A549 (cell line): ENCODE data around the gene BBX. TPM values are rescaled to one million over a fixed set of nuclear protein-coding genes. Genes with fewer than 3 reads are reported as not detected.

Source experiments
- ATAC-seq, 2 experiments: fragments of 200-7000 bp in 1 of 2; fragments of >200 bp in 1 of 2; cut with Nextera tagmentation in 1 of 2; cut with Tn5 transposase in 1 of 2; 3 replicates each; pipeline versions ENCODE4 v1.8.0 to v1.9.1; 2018 to 2020; ENCODE audit warnings: mild to moderate bottlenecking in 1 of 2, moderate library complexity in 1 of 2
- CTCF ChIA-PET: fragments of 300-600 bp; sonication (Branson Sonifier 250); formaldehyde crosslinking; extraction: SDS; loops from one replicate; lab custom pipeline; 2021; ENCODE audit warnings: antibody characterized with exemption, inconsistent platforms; lab: Yijun Ruan, JAX
- POLR2A ChIA-PET: fragments of 350-600 bp; formaldehyde crosslinking; extraction: SDS; loops from one replicate; lab custom pipeline; 2021; ENCODE audit warnings: antibody characterized with exemption, inconsistent platforms; lab: Yijun Ruan, JAX
- DNase-seq, 2 experiments: peaks; one replicate each; pipeline versions ENCODE4 v3.0.0 to v3.0.0-alpha.2; 2011 to 2016; ENCODE audit warnings: low read depth in 1 of 2, low spot score in 1 of 2
- FAIRE-seq: peaks from 2 replicates; lab custom pipeline; 2011; peaks lifted over from hg19 to GRCh38; lab: Jason Lieb, UNC
- H3K27ac ChIP-seq, 2 experiments: fragments of >200 bp; sonication (Bioruptor Twin); formaldehyde crosslinking; 3 replicates each; pipeline ENCODE4 v1.5.1; 2016 to 2017
- H3K4me1 ChIP-seq: fragments of >200 bp; sonication (Bioruptor Twin); formaldehyde crosslinking; 3 replicates; pipeline ENCODE4 v1.6.1; 2016
- H3K4me2 ChIP-seq: fragments of >200 bp; sonication (Bioruptor Twin); formaldehyde crosslinking; 3 replicates; pipeline ENCODE4 v1.6.1; 2016
- H3K4me3 ChIP-seq: fragments of >200 bp; sonication (Bioruptor Twin); formaldehyde crosslinking; 3 replicates; pipeline ENCODE4 v1.5.1; 2016
- H3K9me3 ChIP-seq: fragments of >200 bp; sonication (Bioruptor Twin); formaldehyde crosslinking; 3 replicates; pipeline ENCODE4 v1.6.1; 2016
- CHD2 ChIP-seq: fragments of 150-350 bp; IDR thresholded peaks from 2 replicates; pipeline ENCODE4 v1.6.1; 2014; ENCODE audit warnings: low read length; ENCODE audit not compliant: partially characterized antibody
- EHMT2 ChIP-seq: fragments of 200-600 bp; sonication (generic); IDR thresholded peaks from 2 replicates; pipeline ENCODE4 v1.6.1; 2016; ENCODE audit warnings: antibody characterized with exemption, low read depth, mild to moderate bottlenecking, moderate library complexity
- ESRRA ChIP-seq: fragments of 150-350 bp; IDR thresholded peaks from 2 replicates; pipeline ENCODE4 v1.6.1; 2014; ENCODE audit warnings: mild to moderate bottlenecking, low read length, borderline replicate concordance
- HEYL ChIP-seq: fragments of 250-450 bp; sonication (Bioruptor Pico); IDR thresholded peaks from 2 replicates; pipeline ENCODE4 v1.8.0; 2021; ENCODE audit warnings: mild to moderate bottlenecking, moderate library complexity
- HOXA7 ChIP-seq: fragments of 250-450 bp; sonication (Bioruptor Pico); IDR thresholded peaks from 2 replicates; pipeline ENCODE4 v1.5.0; 2020; ENCODE audit warnings: mild to moderate bottlenecking, moderate library complexity
- JUN ChIP-seq, 2 experiments: fragments of >200 bp; sonication (Bioruptor Twin); formaldehyde crosslinking; IDR thresholded peaks; 2 replicates in 1 of 2; 3 replicates in 1 of 2; pipeline ENCODE4 v1.6.1; 2016 to 2017
- MAFK ChIP-seq: fragments of 450-650 bp; IDR thresholded peaks from 2 replicates; pipeline ENCODE4 v1.6.1; 2014; ENCODE audit not compliant: partially characterized antibody
- NFE2L2 ChIP-seq: fragments of 150-350 bp; conservative IDR thresholded peaks from 2 replicates; pipeline ENCODE4 v1.6.1; 2014; ENCODE audit warnings: low read length
- NR3C1 ChIP-seq: fragments of >200 bp; sonication (Bioruptor Twin); formaldehyde crosslinking; IDR thresholded peaks from 3 replicates; pipeline ENCODE4 v1.6.1; 2017
- PHF8 ChIP-seq: fragments of 200-600 bp; sonication (generic); IDR thresholded peaks from 2 replicates; pipeline ENCODE4 v1.6.1; 2016; ENCODE audit warnings: low read depth, mild to moderate bottlenecking, antibody characterized with exemption, moderate library complexity, borderline replicate concordance
- RAD21 ChIP-seq, 2 experiments: fragments of >200 bp in 1 of 2; sonication (Bioruptor Twin) in 1 of 2; formaldehyde crosslinking in 1 of 2; IDR thresholded peaks in 1 of 2; conservative IDR thresholded peaks in 1 of 2; 2 replicates in 1 of 2; 3 replicates in 1 of 2; pipeline ENCODE4 v1.6.1; 2012 to 2018; ENCODE audit warnings: inconsistent platforms in 1 of 2
- RARB ChIP-seq: fragments of 250-450 bp; sonication (Bioruptor Pico); IDR thresholded peaks from 2 replicates; pipeline ENCODE4 v1.8.0; 2021; ENCODE audit warnings: mild to moderate bottlenecking, moderate library complexity
- SREBF2 ChIP-seq: fragments of 450-650 bp; IDR thresholded peaks from 2 replicates; pipeline ENCODE4 v1.6.1; 2014; ENCODE audit warnings: mild to moderate bottlenecking, moderate library complexity
- TFCP2L1 ChIP-seq: fragments of 250-450 bp; sonication (Bioruptor Pico); IDR thresholded peaks from 2 replicates; pipeline ENCODE4 v1.5.0; 2021; ENCODE audit warnings: mild to moderate bottlenecking
- ZC3H11A ChIP-seq: fragments of 450-650 bp; IDR thresholded peaks from 2 replicates; pipeline ENCODE4 v1.6.1; 2014; ENCODE audit warnings: antibody characterized with exemption, mild to moderate bottlenecking
- ZFP36 ChIP-seq: fragments of 450-650 bp; IDR thresholded peaks from 2 replicates; pipeline ENCODE4 v1.6.1; 2014; ENCODE audit warnings: borderline replicate concordance; ENCODE audit not compliant: partially characterized antibody
- WGBS: methylation state at CpG from one replicate; pipeline ENCODE4 v1.1.6; 2017; ENCODE audit errors: missing lambda C conversion rate; 5-methylcytosine and 5-hydroxymethylcytosine counted together
- polyA plus RNA-seq, 4 experiments: library from polyadenylated mRNA; depleted of rRNA in 3 of 4; stranded (reverse); fragments of >200 nt; fragmentation: RNase III in 1 of 4; extraction: RNeasy Plus Mini Kit Qiagen cat#74134 plus additional on column Dnase treatment in 1 of 4; gene quantifications; 2 replicates in 3 of 4; 3 replicates in 1 of 4; pipeline ENCODE4 v1.2.3, GENCODE V29; 2011 to 2017
- TF ChIP-seq, protein P1 (sequence below): IDR thresholded peaks from 2 replicates; pipeline ENCODE4 v1.6.1; 2012
- TF ChIP-seq, protein P2 (sequence below): fragments of 150-350 bp; IDR thresholded peaks from 2 replicates; pipeline ENCODE4 v1.6.1; 2014; ENCODE audit warnings: low read depth, mild to moderate bottlenecking, low read length
- TF ChIP-seq, protein P3 (sequence below): fragments of >200 bp; sonication (Bioruptor Twin); formaldehyde crosslinking; IDR thresholded peaks from 3 replicates; pipeline ENCODE4 v1.6.1; 2016
- TF ChIP-seq, protein P4 (sequence below): fragments of 200-600 bp; sonication (generic); IDR thresholded peaks from 2 replicates; pipeline ENCODE4 v1.6.1; 2016; ENCODE audit warnings: antibody characterized with exemption, mild to moderate bottlenecking, moderate library complexity
- TF ChIP-seq, protein P5 (sequence below): fragments of >200 bp; sonication (Bioruptor Twin); formaldehyde crosslinking; IDR thresholded peaks from 2 replicates; pipeline ENCODE4 v1.6.1; 2016

BBX gene
- polyA plus RNA-seq, 2 of the 4 experiments (the other 2 are of a cell fraction) = 16.7 to 62.8 TPM

DNA sequence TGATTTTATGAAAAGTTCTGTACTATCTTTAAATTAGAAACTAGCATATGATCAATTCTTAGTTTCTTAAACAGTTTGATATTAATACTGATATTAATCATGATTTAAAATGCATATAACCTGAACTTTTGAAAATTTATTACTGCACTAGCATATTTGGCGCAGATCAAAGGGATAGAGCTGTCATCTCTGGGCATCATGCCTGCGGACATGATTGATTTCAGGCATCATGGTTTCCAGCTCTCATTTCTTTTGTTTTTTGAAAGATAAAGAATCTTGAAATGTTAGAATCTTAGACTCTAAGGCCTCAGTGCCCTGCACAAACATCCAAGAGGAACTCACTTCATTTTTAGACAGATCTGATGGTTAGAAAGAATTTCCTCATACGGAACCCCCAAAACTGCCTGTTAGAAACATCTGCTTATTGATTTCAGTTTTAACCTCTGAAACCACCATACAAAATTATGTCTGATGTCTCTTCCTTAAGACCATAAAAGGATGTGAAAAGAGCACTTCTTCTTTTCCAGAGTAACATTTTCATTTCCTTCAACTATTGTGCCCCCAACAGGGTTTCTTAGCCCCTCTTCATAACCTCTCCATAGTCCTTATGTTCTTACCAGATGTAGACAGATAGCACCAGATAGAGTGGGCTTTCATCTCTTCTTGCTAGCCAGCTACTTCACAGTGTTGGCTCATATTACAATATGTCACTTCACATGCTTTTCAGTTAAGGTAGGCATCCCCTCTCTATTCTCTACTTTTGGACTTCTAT, 110.8 kb downstream of the BBX start (continued):
- TF ChIP-seq EHMT2 (no peak), TFCP2L1 (CRISPR knock-in tag) (no peak), CHD2 (no peak), HOXA7 (CRISPR knock-in tag) (no peak), ZC3H11A (no peak)

DNA sequence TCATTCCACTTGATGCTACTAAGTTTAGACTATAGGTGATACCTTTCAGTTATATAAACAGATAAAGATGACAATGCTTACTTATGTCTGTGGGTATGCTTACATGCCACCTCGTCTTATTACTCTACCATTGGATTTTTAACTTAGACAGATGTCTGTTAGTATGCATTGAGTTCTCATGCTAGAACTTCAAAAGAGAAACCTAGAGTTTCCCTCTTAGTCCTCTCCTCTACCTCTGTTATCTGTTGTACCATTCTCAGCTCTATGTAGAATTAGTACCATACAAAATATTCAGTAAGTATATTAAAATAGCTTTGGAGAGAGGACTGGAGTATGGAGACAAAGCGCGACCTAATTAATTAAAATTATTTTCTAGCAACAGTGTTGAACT, 111.3 kb downstream of the BBX start:
- H3K9me3 ChIP-seq = no peaks in the 10 kb centered on the region
- FAIRE-seq (no peak), ATAC-seq (no peak)
- CTCF ChIA-PET = no interaction called here
- no peaks in the 10 kb centered on the region for H3K4me1 ChIP-seq
- H3K27ac ChIP-seq = no peak overlapping the region
- 93% methylated on average over 3 of the region's 3 CpGs for WGBS
- H3K4me3 ChIP-seq = no peak overlapping the region
- no peak overlapping the region for H3K4me2 ChIP-seq
- TF ChIP-seq NR3C1 (no peak), PHF8 (no peak), ESRRA (no peak), SREBF2 (no peak), RAD21 (conservative IDR thresholded peaks at IDR 0.05 in 1 of 2, IDR thresholded peaks at IDR 0.05 in 1 of 2) (no peak), NFE2L2 (no peak), MAFK (no peak), RARB (CRISPR knock-in tag) (no peak), ZFP36 (no peak), JUN (IDR thresholded peaks at IDR 0.05) (no peak), HEYL (no peak)
- TF ChIP-seq, protein P1, sequence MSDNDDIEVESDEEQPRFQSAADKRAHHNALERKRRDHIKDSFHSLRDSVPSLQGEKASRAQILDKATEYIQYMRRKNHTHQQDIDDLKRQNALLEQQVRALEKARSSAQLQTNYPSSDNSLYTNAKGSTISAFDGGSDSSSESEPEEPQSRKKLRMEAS = no peak
- TF ChIP-seq, protein P2, sequence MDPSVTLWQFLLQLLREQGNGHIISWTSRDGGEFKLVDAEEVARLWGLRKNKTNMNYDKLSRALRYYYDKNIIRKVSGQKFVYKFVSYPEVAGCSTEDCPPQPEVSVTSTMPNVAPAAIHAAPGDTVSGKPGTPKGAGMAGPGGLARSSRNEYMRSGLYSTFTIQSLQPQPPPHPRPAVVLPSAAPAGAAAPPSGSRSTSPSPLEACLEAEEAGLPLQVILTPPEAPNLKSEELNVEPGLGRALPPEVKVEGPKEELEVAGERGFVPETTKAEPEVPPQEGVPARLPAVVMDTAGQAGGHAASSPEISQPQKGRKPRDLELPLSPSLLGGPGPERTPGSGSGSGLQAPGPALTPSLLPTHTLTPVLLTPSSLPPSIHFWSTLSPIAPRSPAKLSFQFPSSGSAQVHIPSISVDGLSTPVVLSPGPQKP = no peak
- TF ChIP-seq, protein P3, sequence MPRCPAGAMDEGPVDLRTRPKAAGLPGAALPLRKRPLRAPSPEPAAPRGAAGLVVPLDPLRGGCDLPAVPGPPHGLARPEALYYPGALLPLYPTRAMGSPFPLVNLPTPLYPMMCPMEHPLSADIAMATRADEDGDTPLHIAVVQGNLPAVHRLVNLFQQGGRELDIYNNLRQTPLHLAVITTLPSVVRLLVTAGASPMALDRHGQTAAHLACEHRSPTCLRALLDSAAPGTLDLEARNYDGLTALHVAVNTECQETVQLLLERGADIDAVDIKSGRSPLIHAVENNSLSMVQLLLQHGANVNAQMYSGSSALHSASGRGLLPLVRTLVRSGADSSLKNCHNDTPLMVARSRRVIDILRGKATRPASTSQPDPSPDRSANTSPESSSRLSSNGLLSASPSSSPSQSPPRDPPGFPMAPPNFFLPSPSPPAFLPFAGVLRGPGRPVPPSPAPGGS = no peak
- TF ChIP-seq, protein P4, sequence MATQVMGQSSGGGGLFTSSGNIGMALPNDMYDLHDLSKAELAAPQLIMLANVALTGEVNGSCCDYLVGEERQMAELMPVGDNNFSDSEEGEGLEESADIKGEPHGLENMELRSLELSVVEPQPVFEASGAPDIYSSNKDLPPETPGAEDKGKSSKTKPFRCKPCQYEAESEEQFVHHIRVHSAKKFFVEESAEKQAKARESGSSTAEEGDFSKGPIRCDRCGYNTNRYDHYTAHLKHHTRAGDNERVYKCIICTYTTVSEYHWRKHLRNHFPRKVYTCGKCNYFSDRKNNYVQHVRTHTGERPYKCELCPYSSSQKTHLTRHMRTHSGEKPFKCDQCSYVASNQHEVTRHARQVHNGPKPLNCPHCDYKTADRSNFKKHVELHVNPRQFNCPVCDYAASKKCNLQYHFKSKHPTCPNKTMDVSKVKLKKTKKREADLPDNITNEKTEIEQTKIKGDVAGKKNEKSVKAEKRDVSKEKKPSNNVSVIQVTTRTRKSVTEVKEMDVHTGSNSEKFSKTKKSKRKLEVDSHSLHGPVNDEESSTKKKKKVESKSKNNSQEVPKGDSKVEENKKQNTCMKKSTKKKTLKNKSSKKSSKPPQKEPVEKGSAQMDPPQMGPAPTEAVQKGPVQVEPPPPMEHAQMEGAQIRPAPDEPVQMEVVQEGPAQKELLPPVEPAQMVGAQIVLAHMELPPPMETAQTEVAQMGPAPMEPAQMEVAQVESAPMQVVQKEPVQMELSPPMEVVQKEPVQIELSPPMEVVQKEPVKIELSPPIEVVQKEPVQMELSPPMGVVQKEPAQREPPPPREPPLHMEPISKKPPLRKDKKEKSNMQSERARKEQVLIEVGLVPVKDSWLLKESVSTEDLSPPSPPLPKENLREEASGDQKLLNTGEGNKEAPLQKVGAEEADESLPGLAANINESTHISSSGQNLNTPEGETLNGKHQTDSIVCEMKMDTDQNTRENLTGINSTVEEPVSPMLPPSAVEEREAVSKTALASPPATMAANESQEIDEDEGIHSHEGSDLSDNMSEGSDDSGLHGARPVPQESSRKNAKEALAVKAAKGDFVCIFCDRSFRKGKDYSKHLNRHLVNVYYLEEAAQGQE = no peak
- TF ChIP-seq, protein P5, sequence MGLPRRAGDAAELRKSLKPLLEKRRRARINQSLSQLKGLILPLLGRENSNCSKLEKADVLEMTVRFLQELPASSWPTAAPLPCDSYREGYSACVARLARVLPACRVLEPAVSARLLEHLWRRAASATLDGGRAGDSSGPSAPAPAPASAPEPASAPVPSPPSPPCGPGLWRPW = no peak
- TF ChIP-seq, all 56 proteins: peak for 0
- POLR2A ChIA-PET = no interaction called here
- DNase-seq = no peak
